DND-41 (cell line): ENCODE data around the gene GRID1.

Experiments
- ATAC-seq: fragments of 200-7000 bp; cut with Tn5 transposase; 3 replicates; pipeline ENCODE4 v1.9.1; 2021; ENCODE audit warnings: low read depth; ENCODE audit not compliant: insufficient read depth
- DNase-seq: peaks from one replicate; pipeline ENCODE4 v3.0.0-alpha.2; 2020
- H2AFZ ChIP-seq: 2 replicates; pipeline ENCODE4 v1.6.0; 2012; ENCODE audit warnings: low read depth, low read length
- H3K27ac ChIP-seq: 2 replicates; pipeline ENCODE4 v1.5.1; 2012; ENCODE audit warnings: low read length, inconsistent platforms
- H3K27me3 ChIP-seq: fragments of 200-600 bp; sonication (generic); 2 replicates; pipeline ENCODE4 v1.6.0; 2012; ENCODE audit warnings: low read length, mild to moderate bottlenecking, inconsistent platforms; ENCODE audit not compliant: insufficient read depth, poor library complexity
- H3K36me3 ChIP-seq: 2 replicates; pipeline ENCODE4 v1.5.1; 2012; ENCODE audit warnings: low read length, inconsistent platforms; ENCODE audit not compliant: insufficient read depth
- H3K4me1 ChIP-seq: 2 replicates; pipeline ENCODE4 v1.5.1; 2012; ENCODE audit warnings: mild to moderate bottlenecking, low read length; ENCODE audit not compliant: insufficient read depth
- H3K4me2 ChIP-seq: 2 replicates; pipeline ENCODE4 v1.6.0; 2012; ENCODE audit warnings: mild to moderate bottlenecking, moderate library complexity, low read length, inconsistent platforms; ENCODE audit not compliant: insufficient read depth
- H3K4me3 ChIP-seq, 2 experiments: fragments of 200-600 bp in 1 of 2; shearing (Covaris generic) in 1 of 2; 2 replicates each; pipeline ENCODE4 v1.5.1; 2012 to 2016; ENCODE audit warnings: inconsistent platforms in 2 of 2, low read length in 2 of 2, mild to moderate bottlenecking in 2 of 2, low read depth in 1 of 2, moderate library complexity in 1 of 2
- H3K79me2 ChIP-seq: 2 replicates; pipeline ENCODE4 v1.6.0; 2012; ENCODE audit warnings: low read length, inconsistent platforms; ENCODE audit not compliant: insufficient read depth
- H3K9ac ChIP-seq: 2 replicates; pipeline ENCODE4 v1.6.0; 2012; ENCODE audit warnings: low read depth, mild to moderate bottlenecking, inconsistent platforms, low read length, moderate library complexity
- H3K9me3 ChIP-seq: 2 replicates; pipeline ENCODE4 v1.5.1; 2012; ENCODE audit warnings: low read length, moderate library complexity, mild to moderate bottlenecking, inconsistent platforms; ENCODE audit not compliant: insufficient read depth, severe bottlenecking
- H4K20me1 ChIP-seq: 2 replicates; pipeline ENCODE4 v1.6.0; 2012; ENCODE audit warnings: low read length; ENCODE audit not compliant: insufficient read depth
- EZH2 ChIP-seq: IDR thresholded peaks from 3 replicates; pipeline ENCODE4 v1.6.1; 2012; ENCODE audit warnings: borderline replicate concordance, low read depth, mild to moderate bottlenecking, moderate library complexity, low read length, inconsistent platforms; ENCODE audit not compliant: severe bottlenecking
- TF ChIP-seq, protein P1 (sequence below): IDR thresholded peaks from 2 replicates; pipeline ENCODE4 v1.5.1; 2012; ENCODE audit warnings: borderline replicate concordance, low read length, moderate library complexity, mild to moderate bottlenecking; ENCODE audit not compliant: poor library complexity, severe bottlenecking; ENCODE audit errors: extremely low read depth

GRID1 gene

DNA sequence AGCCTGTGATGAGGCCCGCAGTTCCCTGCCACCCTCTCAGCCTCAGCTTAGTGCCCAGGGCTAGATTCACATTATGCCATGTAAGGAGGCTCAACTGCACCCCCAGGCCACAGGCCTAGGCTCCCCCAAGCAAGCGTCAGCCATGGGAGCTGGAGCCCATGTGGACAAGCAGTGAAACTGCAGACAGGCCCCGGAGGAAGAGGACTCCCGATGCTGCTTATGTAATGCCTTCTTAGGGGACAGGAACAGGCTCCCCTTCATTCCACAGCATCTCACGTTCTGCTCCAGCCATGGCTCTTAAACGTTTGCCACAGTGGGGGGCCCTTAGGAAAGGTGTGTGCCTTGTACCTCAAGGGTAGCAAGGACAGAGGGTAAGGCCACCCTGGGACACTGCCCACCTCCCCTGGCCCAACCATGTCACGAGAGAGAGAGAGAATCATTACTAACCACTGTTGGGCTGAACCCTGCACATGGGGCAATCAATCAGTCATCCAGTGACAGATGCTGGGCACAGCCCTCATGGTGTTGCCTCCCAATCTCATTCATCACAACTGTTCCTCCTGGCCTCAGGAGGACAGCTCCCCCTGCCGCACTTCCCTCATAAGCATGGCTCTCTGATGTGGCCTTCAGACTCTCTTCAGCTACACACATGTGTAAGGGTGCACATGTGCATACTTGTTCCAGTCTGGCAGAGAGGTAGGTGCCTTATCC lies 263.0 kb downstream of the GRID1 start:
- H3K4me3 ChIP-seq, result no peak overlapping the region

DNA sequence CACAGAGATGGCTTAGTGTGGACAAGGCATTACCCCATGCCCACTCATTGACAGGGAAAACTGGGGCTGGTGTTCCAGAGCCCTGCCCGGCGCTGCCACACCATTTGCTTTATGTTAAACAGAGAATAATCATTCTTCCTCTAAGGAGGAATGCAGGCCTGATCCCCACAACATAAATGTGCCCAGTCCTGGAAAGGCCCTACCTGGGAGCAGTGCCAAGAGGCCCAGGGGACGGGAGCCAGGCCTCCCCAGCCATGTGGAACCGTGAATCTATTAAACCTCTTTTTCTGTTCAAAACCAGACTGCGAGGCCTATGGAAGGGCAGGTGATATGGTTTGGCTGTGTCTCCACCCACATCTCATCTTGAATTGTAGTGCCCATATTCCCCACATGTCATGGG lies 264.1 kb downstream of the GRID1 start:
- TF ChIP-seq, protein P1, sequence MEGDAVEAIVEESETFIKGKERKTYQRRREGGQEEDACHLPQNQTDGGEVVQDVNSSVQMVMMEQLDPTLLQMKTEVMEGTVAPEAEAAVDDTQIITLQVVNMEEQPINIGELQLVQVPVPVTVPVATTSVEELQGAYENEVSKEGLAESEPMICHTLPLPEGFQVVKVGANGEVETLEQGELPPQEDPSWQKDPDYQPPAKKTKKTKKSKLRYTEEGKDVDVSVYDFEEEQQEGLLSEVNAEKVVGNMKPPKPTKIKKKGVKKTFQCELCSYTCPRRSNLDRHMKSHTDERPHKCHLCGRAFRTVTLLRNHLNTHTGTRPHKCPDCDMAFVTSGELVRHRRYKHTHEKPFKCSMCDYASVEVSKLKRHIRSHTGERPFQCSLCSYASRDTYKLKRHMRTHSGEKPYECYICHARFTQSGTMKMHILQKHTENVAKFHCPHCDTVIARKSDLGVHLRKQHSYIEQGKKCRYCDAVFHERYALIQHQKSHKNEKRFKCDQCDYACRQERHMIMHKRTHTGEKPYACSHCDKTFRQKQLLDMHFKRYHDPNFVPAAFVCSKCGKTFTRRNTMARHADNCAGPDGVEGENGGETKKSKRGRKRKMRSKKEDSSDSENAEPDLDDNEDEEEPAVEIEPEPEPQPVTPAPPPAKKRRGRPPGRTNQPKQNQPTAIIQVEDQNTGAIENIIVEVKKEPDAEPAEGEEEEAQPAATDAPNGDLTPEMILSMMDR, result no peak
- TF ChIP-seq EZH2, result no peak
- H4K20me1 ChIP-seq, result no peaks in the 10 kb centered on the region; the same call in 1 of the 2 replicates
- ATAC-seq (no peak), DNase-seq (no peak)
- no peaks in the 10 kb centered on the region for H3K36me3 ChIP-seq
- no peaks in the 10 kb centered on the region for H3K27me3 ChIP-seq
- H3K79me2 ChIP-seq, result no peaks in the 10 kb centered on the region
- no peak overlapping the region for H3K4me2 ChIP-seq
- no peak overlapping the region for H2AFZ ChIP-seq
- no peak overlapping the region for H3K4me3 ChIP-seq
- no peak overlapping the region for H3K27ac ChIP-seq
- H3K4me1 ChIP-seq, result no peaks in the 10 kb centered on the region
- no peak overlapping the region for H3K9ac ChIP-seq
- no peaks in the 10 kb centered on the region for H3K9me3 ChIP-seq

More for the DNA sequence above, 263.0 kb downstream of the GRID1 start:
- Histone ChIP-seq H3K4me2 (no peak overlapping the region), H3K79me2 (no peaks in the 10 kb centered on the region), H3K9ac (no peak overlapping the region), H3K27ac (no peak overlapping the region), H3K4me1 (no peaks in the 10 kb centered on the region), H2AFZ (no peak overlapping the region), H3K9me3 (no peaks in the 10 kb centered on the region), H3K27me3 (no peaks in the 10 kb centered on the region), H4K20me1 (no peaks in the 10 kb centered on the region; the same call in 1 of the 2 replicates), H3K36me3 (no peaks in the 10 kb centered on the region)
- ATAC-seq (no peak), DNase-seq (no peak)
- no peak for TF ChIP-seq EZH2
- TF ChIP-seq, protein P1, result no peak

DNA sequence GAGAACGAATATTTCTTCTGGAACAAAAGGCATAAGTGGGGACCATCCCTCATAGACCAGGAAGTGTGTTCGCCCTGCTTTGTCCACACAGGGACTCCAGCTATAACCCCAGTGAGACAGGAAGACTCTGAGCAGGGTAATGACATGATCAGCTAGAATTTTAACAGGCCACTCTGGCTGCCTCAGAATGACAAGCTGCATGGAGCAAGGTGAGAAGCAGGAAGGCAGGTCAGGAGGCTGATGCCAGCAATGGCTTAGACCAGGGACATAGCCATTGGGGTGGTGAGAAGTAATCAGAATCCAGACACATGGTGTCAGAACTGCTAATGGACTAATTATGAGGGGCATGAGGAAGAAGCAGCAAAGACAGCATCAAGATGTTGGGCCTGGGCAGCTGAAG lies 264.6 kb downstream of the GRID1 start:
- H3K27ac ChIP-seq, result no peak overlapping the region
- no peaks in the 10 kb centered on the region for H3K79me2 ChIP-seq
- H3K4me2 ChIP-seq, result no peak overlapping the region
- TF ChIP-seq, protein P1, result no peak
- no peak for TF ChIP-seq EZH2
- DNase-seq (no peak), ATAC-seq (no peak)
- H3K4me3 ChIP-seq, result no peak overlapping the region
- no peaks in the 10 kb centered on the region for H3K4me1 ChIP-seq
- H3K27me3 ChIP-seq, result no peaks in the 10 kb centered on the region
- no peak overlapping the region for H3K9ac ChIP-seq
- H4K20me1 ChIP-seq, result no peaks in the 10 kb centered on the region; the same call in 1 of the 2 replicates
- H3K36me3 ChIP-seq, result no peaks in the 10 kb centered on the region
- H3K9me3 ChIP-seq, result no peaks in the 10 kb centered on the region
- H2AFZ ChIP-seq, result no peak overlapping the region
